Skeletal muscle tissue (tissue), 4 donors: ENCODE results near the gene LVRN. TPM values are rescaled to one million over a fixed set of nuclear protein-coding genes. Genes with fewer than 3 reads are reported as not detected.

Experiments used
- H3K27ac ChIP-seq: one replicate; pipeline ENCODE4 v1.7.0; 2013; ENCODE audit warnings: mild to moderate bottlenecking, low read depth, low read length, inconsistent platforms
- H3K27me3 ChIP-seq, 3 donors: one replicate each; pipeline ENCODE4 v1.7.0; 2013; ENCODE audit warnings: low read length in 3 of 3; ENCODE audit not compliant: control insufficient read depth in 3 of 3, insufficient read depth in 3 of 3
- H3K36me3 ChIP-seq, 3 donors: one replicate each; pipeline ENCODE4 v1.7.0; 2013; ENCODE audit warnings: low read length in 3 of 3; ENCODE audit not compliant: control insufficient read depth in 3 of 3, insufficient read depth in 3 of 3
- H3K4me1 ChIP-seq, 3 donors: one replicate each; pipeline ENCODE4 v1.7.0; 2013; ENCODE audit warnings: low read length in 3 of 3, mild to moderate bottlenecking in 3 of 3; ENCODE audit not compliant: control insufficient read depth in 3 of 3, insufficient read depth in 3 of 3
- H3K4me3 ChIP-seq, 3 donors: one replicate each; pipeline ENCODE4 v1.7.0; 2013; ENCODE audit warnings: low read length in 3 of 3
- H3K9ac ChIP-seq, 3 donors: one replicate each; pipeline ENCODE4 v1.7.0; 2013; ENCODE audit warnings: low read length in 3 of 3, mild to moderate bottlenecking in 3 of 3, moderate library complexity in 2 of 3, low read depth in 1 of 3
- H3K9me3 ChIP-seq, 3 donors: one replicate each; pipeline ENCODE4 v1.7.0; 2013; ENCODE audit warnings: low read length in 3 of 3; ENCODE audit not compliant: control insufficient read depth in 3 of 3
- total RNA-seq: library from RNA; depleted of rRNA; stranded (reverse); fragments of >200 nt; gene quantifications from one replicate; pipeline ENCODE4 v1.2.3, GENCODE V29; 2014
- donor health status: Osteomylitis.

The LVRN gene
- total RNA-seq, 1 donor from 2014 or later, result 1.6 TPM

DNA sequence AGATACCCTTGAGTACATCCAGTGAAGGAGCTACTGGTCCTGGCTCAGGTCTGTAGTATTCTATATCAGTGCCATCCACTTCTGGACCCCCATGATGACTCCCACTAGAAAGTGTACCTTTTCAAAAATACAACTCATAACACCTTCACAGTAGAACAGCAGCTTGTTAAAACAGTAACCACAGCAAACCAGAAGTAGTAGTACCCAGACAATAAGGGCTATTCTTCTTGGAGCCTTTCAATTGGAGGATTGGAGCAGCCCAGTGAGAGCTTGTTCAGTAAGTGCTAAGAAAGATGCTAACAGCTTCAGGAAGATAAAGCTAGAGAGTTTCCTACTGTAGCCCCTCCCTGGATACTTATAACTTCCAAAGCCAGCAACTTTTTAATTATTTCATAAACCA, 80.1 kb downstream of the LVRN start:
- Histone ChIP-seq H3K9ac (no peak overlapping the region), H3K4me3 (no peak overlapping the region), H3K27me3 (peaks cover 0 to 2% (median 0%) of the 10 kb centered on the region in 3 donors), H3K27ac (no peak overlapping the region), H3K9me3 (no peaks in the 10 kb centered on the region), H3K4me1 (no peaks in the 10 kb centered on the region), H3K36me3 (no peaks in the 10 kb centered on the region)

DNA sequence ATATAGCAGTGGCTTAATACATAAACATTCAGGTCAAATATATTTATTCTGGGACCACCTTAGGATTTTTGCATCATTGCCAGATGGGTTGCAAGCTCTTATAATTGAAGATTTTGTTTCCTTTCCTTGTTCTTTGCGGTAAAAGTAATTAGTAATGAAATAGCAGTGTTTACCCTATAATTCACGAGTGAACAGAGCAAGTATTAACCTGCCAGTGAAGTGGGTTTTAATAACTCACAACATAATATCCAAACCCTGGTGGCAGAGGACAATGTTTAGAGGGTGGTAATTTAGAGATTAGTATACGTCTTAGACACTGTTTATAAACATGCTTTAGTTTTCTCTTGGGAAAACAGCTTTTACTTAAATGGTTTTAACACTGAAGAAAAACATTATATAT, 81.8 kb downstream of the LVRN start:
- Histone ChIP-seq H3K36me3 (no peaks in the 10 kb centered on the region), H3K9me3 (no peaks in the 10 kb centered on the region), H3K9ac (no peak overlapping the region), H3K4me3 (no peak overlapping the region), H3K27me3 (peaks cover 0 to 1% (median 0%) of the 10 kb centered on the region in 3 donors), H3K27ac (no peak overlapping the region), H3K4me1 (no peaks in the 10 kb centered on the region)

- H3K27ac ChIP-seq, result no peak overlapping the region
- H3K36me3 ChIP-seq, result no peaks in the 10 kb centered on the region
- H3K4me1 ChIP-seq, result no peaks in the 10 kb centered on the region
- no peaks in the 10 kb centered on the region for H3K9me3 ChIP-seq
- no peak overlapping the region for H3K9ac ChIP-seq
- no peak overlapping the region for H3K4me3 ChIP-seq
- H3K27me3 ChIP-seq, result peaks cover 0 to 3% (median 0%) of the 10 kb centered on the region in 3 donors
These were observed 83.5 kb downstream of the LVRN start for GRCh38 chr5:116045821-116046220.

GRCh38 chr5:116046261-116046660, 84.0 kb downstream of the LVRN start:
- Histone ChIP-seq H3K36me3 (no peaks in the 10 kb centered on the region), H3K4me1 (no peaks in the 10 kb centered on the region), H3K9ac (no peak overlapping the region), H3K27ac (no peak overlapping the region), H3K9me3 (no peaks in the 10 kb centered on the region), H3K27me3 (peaks cover 0 to 3% (median 0%) of the 10 kb centered on the region in 3 donors), H3K4me3 (no peak overlapping the region)

DNA sequence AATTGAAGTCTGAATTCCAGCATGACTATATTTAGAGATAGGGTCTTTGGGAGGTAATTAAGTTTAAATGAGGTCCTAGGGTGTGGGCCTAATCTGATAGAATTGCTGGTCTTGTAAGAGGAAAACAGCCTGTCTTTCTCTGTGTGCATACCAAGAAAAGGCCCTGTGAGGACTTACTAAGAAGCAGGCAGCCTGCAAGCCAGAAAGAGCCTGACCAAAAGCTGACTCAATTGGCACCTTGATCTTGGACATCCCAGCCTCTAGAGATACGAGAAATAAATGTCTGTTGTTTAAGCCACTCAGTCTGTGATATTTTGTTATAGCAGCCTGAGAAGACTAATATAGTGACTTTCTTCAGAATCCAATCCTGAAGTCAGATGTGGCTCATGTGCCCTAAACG, 84.5 kb downstream of the LVRN start:
- peaks cover 0 to 3% (median 0%) of the 10 kb centered on the region in 3 donors for H3K27me3 ChIP-seq
- H3K9ac ChIP-seq, result no peak overlapping the region
- no peak overlapping the region for H3K4me3 ChIP-seq
- no peaks in the 10 kb centered on the region for H3K9me3 ChIP-seq
- no peak overlapping the region for H3K27ac ChIP-seq
- no peaks in the 10 kb centered on the region for H3K4me1 ChIP-seq
- no peaks in the 10 kb centered on the region for H3K36me3 ChIP-seq

- H3K27ac ChIP-seq, result no peak overlapping the region
- H3K9me3 ChIP-seq, result no peaks in the 10 kb centered on the region
- H3K27me3 ChIP-seq, result peaks cover 0 to 4% (median 0%) of the 10 kb centered on the region in 3 donors
- no peaks in the 10 kb centered on the region for H3K4me1 ChIP-seq
- no peak overlapping the region for H3K4me3 ChIP-seq
- H3K36me3 ChIP-seq, result no peaks in the 10 kb centered on the region
- no peak overlapping the region for H3K9ac ChIP-seq
These were observed 96.2 kb downstream of the LVRN start for GRCh38 chr5:116058346-116058936.

GRCh38 chr5:116062352-116062751, 100.1 kb downstream of the LVRN start:
- Histone ChIP-seq H3K27me3 (peaks cover 0 to 4% (median 0%) of the 10 kb centered on the region in 3 donors), H3K36me3 (no peaks in the 10 kb centered on the region), H3K27ac (no peak overlapping the region), H3K4me3 (no peak overlapping the region), H3K9ac (no peak overlapping the region), H3K4me1 (no peaks in the 10 kb centered on the region), H3K9me3 (no peaks in the 10 kb centered on the region)

DNA sequence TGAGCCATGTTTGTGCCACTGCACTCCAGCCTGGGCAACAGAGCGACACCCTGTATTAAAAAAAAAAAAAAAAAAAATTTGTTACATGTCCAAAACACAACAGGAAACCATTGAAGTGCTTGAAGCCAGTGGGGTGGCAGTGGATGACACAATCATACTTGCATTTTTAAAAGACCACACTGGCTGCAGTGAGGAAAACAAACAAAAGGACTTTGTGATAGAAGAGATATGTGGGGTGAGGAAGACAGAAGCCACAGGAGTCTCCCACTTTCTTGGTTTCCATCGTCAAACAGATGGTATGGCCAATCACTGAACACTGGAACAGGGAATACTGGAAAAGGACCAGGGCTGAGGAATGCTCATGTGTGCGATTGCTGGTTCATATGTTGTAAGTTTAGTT, 101.7 kb downstream of the LVRN start:
- Histone ChIP-seq H3K9ac (no peak overlapping the region), H3K36me3 (no peaks in the 10 kb centered on the region), H3K27me3 (peaks cover 0 to 4% (median 0%) of the 10 kb centered on the region in 3 donors), H3K4me1 (no peaks in the 10 kb centered on the region), H3K9me3 (no peaks in the 10 kb centered on the region), H3K27ac (no peak overlapping the region), H3K4me3 (no peak overlapping the region)

- Histone ChIP-seq H3K4me3 (no peak overlapping the region), H3K27me3 (no peaks in the 10 kb centered on the region), H3K9me3 (no peaks in the 10 kb centered on the region), H3K4me1 (no peaks in the 10 kb centered on the region), H3K36me3 (no peaks in the 10 kb centered on the region), H3K27ac (no peak overlapping the region), H3K9ac (no peak overlapping the region)
These were observed 105.9 kb downstream of the LVRN start for GRCh38 chr5:116068028-116068632.

GRCh38 chr5:116071211-116071610, 108.9 kb downstream of the LVRN start:
- no peaks in the 10 kb centered on the region for H3K4me1 ChIP-seq
- H3K36me3 ChIP-seq, result no peaks in the 10 kb centered on the region
- no peak overlapping the region for H3K4me3 ChIP-seq
- H3K27me3 ChIP-seq, result no peaks in the 10 kb centered on the region
- H3K9me3 ChIP-seq, result no peaks in the 10 kb centered on the region
- no peak overlapping the region for H3K27ac ChIP-seq
- H3K9ac ChIP-seq, result no peak overlapping the region
